ENCODE results near the gene GALNT7. TPM values are rescaled to one million over a fixed set of nuclear protein-coding genes. Genes with fewer than 3 reads are reported as not detected.

The GALNT7 gene
- total RNA-seq, 1 donor: 18.8 TPM

DNA sequence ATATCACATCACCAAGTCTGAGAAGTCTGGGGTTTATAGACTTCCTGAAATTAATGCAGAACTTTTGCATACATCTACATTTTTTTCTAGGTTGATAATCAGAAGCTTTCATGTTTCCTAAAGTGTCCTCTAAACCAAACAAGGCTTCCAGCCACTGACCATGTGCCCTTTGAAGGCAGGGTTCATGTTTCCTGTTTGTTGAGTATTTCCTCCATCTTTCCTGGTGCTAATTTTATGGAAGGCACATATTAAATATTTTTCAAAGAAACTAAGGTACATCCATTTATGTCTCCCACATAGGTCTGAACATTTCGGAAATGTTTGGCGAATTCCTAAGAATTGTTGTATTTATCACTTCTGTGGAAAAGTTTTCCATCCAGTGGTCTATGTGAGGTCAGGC, 5.6 kb downstream of the GALNT7 start:
- H3K4me2 ChIP-seq (ENCODE audit: insufficient read depth, low read length): no peak overlapping the region
- H3K36me3 ChIP-seq (ENCODE audit: insufficient read depth, low read length): no peaks in the 10 kb centered on the region
- no peaks in the 10 kb centered on the region for H3K9me3 ChIP-seq (ENCODE audit: low read depth, low read length)
- no peak overlapping the region for H2AFZ ChIP-seq (ENCODE audit: low read length)
- DNase-seq (ENCODE audit: insufficient read length, low spot score, missing footprints): no peak
- peaks cover 14% of the 10 kb centered on the region for H3K4me1 ChIP-seq (ENCODE audit: insufficient read depth, low read length)
- no peak overlapping the region for H3K4me3 ChIP-seq (ENCODE audit: insufficient read depth, low read length)
- TF ChIP-seq, protein P1, sequence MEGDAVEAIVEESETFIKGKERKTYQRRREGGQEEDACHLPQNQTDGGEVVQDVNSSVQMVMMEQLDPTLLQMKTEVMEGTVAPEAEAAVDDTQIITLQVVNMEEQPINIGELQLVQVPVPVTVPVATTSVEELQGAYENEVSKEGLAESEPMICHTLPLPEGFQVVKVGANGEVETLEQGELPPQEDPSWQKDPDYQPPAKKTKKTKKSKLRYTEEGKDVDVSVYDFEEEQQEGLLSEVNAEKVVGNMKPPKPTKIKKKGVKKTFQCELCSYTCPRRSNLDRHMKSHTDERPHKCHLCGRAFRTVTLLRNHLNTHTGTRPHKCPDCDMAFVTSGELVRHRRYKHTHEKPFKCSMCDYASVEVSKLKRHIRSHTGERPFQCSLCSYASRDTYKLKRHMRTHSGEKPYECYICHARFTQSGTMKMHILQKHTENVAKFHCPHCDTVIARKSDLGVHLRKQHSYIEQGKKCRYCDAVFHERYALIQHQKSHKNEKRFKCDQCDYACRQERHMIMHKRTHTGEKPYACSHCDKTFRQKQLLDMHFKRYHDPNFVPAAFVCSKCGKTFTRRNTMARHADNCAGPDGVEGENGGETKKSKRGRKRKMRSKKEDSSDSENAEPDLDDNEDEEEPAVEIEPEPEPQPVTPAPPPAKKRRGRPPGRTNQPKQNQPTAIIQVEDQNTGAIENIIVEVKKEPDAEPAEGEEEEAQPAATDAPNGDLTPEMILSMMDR (IDR thresholded peaks at IDR 0.05; ENCODE audit: extremely low read depth, low read depth, low read length): no peak
- H3K79me2 ChIP-seq (ENCODE audit: insufficient read depth, low read length): peaks cover 72% of the 10 kb centered on the region
- no peak overlapping the region for H3K27ac ChIP-seq (ENCODE audit: low read depth, low read length)
- H4K20me1 ChIP-seq (ENCODE audit: insufficient read depth, low read length): peaks cover 11% of the 10 kb centered on the region
- no peaks in the 10 kb centered on the region for H3K27me3 ChIP-seq (ENCODE audit: insufficient read depth, low read length)

DNA sequence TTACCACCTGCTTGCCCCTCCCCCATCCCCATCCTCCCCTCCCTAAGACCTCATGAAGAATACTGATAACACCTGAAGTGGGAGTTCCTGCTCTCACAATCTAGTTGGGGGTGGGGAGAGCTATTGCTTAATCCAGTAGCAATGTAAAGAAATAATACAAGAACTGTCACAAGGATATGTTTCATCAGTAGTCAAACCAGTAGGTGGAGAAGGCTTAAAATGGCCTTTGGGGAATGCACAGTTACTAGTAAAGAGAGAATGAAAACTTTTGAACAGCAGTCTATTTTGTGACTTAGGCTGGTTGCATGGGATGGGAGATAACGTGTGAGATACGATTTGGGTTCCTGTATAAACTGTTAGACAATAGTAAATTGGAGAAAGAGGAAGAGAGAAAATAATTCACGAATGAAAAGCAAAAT, 6.0 kb downstream of the GALNT7 start:
- Histone ChIP-seq H3K36me3 (ENCODE audit: insufficient read depth, low read length) (no peaks in the 10 kb centered on the region), H4K20me1 (ENCODE audit: insufficient read depth, low read length) (peaks cover 11% of the 10 kb centered on the region), H3K79me2 (ENCODE audit: insufficient read depth, low read length) (peaks cover 72% of the 10 kb centered on the region), H3K27ac (ENCODE audit: low read depth, low read length) (no peak overlapping the region), H3K4me1 (ENCODE audit: insufficient read depth, low read length) (peaks cover 15% of the 10 kb centered on the region), H3K9me3 (ENCODE audit: low read depth, low read length) (no peaks in the 10 kb centered on the region), H3K4me2 (ENCODE audit: insufficient read depth, low read length) (no peak overlapping the region), H3K4me3 (ENCODE audit: insufficient read depth, low read length) (no peak overlapping the region), H2AFZ (ENCODE audit: low read length) (no peak overlapping the region), H3K27me3 (ENCODE audit: insufficient read depth, low read length) (no peaks in the 10 kb centered on the region)
- TF ChIP-seq, protein P1 (IDR thresholded peaks at IDR 0.05; ENCODE audit: extremely low read depth, low read depth, low read length): no peak
- DNase-seq (ENCODE audit: insufficient read length, low spot score, missing footprints): no peak

- Histone ChIP-seq H2AFZ (ENCODE audit: low read length) (no peak overlapping the region), H3K4me3 (ENCODE audit: insufficient read depth, low read length) (no peak overlapping the region), H3K79me2 (ENCODE audit: insufficient read depth, low read length) (peaks cover 65% of the 10 kb centered on the region), H3K4me2 (ENCODE audit: insufficient read depth, low read length) (no peak overlapping the region), H3K27me3 (ENCODE audit: insufficient read depth, low read length) (no peaks in the 10 kb centered on the region), H3K27ac (ENCODE audit: low read depth, low read length) (no peak overlapping the region), H3K36me3 (ENCODE audit: insufficient read depth, low read length) (no peaks in the 10 kb centered on the region), H3K9me3 (ENCODE audit: low read depth, low read length) (no peaks in the 10 kb centered on the region), H4K20me1 (ENCODE audit: insufficient read depth, low read length) (peaks cover 7% of the 10 kb centered on the region), H3K4me1 (ENCODE audit: insufficient read depth, low read length) (peaks cover 12% of the 10 kb centered on the region)
- DNase-seq (ENCODE audit: insufficient read length, low spot score, missing footprints): no peak
- TF ChIP-seq, protein P1 (IDR thresholded peaks at IDR 0.05; ENCODE audit: extremely low read depth, low read depth, low read length): no peak
Observed at GRCh38 chr4:173176010-173176409, 7.4 kb downstream of the GALNT7 start.

DNA sequence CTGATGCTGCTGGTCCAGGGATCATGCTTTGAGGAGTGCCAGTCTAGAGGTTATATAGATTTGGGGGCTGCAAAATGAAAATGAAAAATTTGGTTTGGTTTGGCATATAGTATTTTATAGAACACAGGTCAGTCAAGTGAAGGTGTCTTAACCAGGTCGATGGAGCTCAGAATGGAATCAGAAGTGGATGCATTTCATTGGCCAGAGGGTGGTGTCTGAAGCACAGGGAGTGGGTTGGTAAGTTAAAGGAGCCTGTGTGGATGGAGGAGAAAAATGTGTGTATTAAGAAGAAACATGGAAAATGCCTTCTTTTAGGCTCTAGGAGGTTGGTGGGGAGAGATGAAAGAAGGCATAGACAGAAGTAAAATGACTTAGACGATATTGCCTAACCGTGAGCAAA, 8.6 kb downstream of the GALNT7 start:
- Histone ChIP-seq H3K36me3 (ENCODE audit: insufficient read depth, low read length) (no peaks in the 10 kb centered on the region), H3K79me2 (ENCODE audit: insufficient read depth, low read length) (peaks cover 52% of the 10 kb centered on the region)
- TF ChIP-seq, protein P1 (IDR thresholded peaks at IDR 0.05; ENCODE audit: extremely low read depth, low read depth, low read length): no peak

More for the DNA sequence above, 8.6 kb downstream of the GALNT7 start:
- no peaks in the 10 kb centered on the region for H4K20me1 ChIP-seq (ENCODE audit: insufficient read depth, low read length)
- H3K9me3 ChIP-seq (ENCODE audit: low read depth, low read length): no peaks in the 10 kb centered on the region
- H3K4me1 ChIP-seq (ENCODE audit: insufficient read depth, low read length): peaks cover 18% of the 10 kb centered on the region
- H3K4me3 ChIP-seq (ENCODE audit: insufficient read depth, low read length): no peak overlapping the region
- no peak overlapping the region for H3K4me2 ChIP-seq (ENCODE audit: insufficient read depth, low read length)
- H3K27me3 ChIP-seq (ENCODE audit: insufficient read depth, low read length): no peaks in the 10 kb centered on the region
- no peak for DNase-seq (ENCODE audit: insufficient read length, low spot score, missing footprints)
- H3K27ac ChIP-seq (ENCODE audit: low read depth, low read length): no peak overlapping the region
- H2AFZ ChIP-seq (ENCODE audit: low read length): no peak overlapping the region

Data from osteoblast (primary cell).